Spleen (tissue), 7 donors: ENCODE results near the gene MAGI2.

Source experiments
- POLR2A ChIP-seq, 3 donors: fragments of 450-650 bp; IDR thresholded peaks; one replicate each; pipeline ENCODE4 v1.5.1; 2017; ENCODE audit warnings: antibody characterized with exemption in 3 of 3, mild to moderate bottlenecking in 1 of 3
- POLR2AphosphoS5 ChIP-seq, 3 donors: sonication (generic); formaldehyde crosslinking; IDR thresholded peaks; one replicate each; pipeline ENCODE4 v1.5.1; 2017; ENCODE audit warnings: antibody characterized with exemption in 3 of 3
- TF ChIP-seq, protein P1 (sequence below), 11 experiments: fragments of 200-600 bp in 7 of 11; fragments of 450-650 bp in 4 of 11; sonication (generic) in 4 of 11; IDR thresholded peaks in 8 of 11; conservative IDR thresholded peaks in 3 of 11; 1 replicate in 7 of 11; 2 replicates in 4 of 11; pipeline versions ENCODE4 v1.4.0 to v1.8.0; 2016 to 2021; ENCODE audit warnings: antibody characterized with exemption in 11 of 11, inconsistent platforms in 4 of 11, mild to moderate bottlenecking in 1 of 11
- donor health status: DM: no; HTN: no; CAD: no; lungs with moderate emphysema.
- donor health status: DM: no; HTN: no; CAD: no.
- donor health status: DM: no; HTN: no; CAD: no.

DNA sequence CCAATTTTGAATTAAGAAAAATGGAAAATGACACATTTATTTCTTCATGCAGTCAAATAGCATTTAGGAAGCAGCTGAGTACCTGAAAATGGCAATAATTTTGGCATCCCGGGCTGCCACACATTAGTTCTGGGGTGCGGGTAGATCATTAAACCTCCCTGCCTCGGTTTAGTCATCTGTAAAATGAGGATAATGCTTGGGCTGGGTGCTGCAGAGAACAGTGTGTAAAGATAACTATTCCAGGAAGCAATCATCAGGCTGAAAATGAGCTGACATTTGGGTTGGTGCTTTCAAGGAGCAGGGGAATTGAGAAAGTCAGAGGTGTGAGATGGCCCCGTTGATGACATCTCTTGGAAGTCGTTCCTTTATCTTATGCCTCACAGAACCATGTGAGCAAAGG, 887.7 kb downstream of the MAGI2 start:
- TF ChIP-seq, protein P1, sequence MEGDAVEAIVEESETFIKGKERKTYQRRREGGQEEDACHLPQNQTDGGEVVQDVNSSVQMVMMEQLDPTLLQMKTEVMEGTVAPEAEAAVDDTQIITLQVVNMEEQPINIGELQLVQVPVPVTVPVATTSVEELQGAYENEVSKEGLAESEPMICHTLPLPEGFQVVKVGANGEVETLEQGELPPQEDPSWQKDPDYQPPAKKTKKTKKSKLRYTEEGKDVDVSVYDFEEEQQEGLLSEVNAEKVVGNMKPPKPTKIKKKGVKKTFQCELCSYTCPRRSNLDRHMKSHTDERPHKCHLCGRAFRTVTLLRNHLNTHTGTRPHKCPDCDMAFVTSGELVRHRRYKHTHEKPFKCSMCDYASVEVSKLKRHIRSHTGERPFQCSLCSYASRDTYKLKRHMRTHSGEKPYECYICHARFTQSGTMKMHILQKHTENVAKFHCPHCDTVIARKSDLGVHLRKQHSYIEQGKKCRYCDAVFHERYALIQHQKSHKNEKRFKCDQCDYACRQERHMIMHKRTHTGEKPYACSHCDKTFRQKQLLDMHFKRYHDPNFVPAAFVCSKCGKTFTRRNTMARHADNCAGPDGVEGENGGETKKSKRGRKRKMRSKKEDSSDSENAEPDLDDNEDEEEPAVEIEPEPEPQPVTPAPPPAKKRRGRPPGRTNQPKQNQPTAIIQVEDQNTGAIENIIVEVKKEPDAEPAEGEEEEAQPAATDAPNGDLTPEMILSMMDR (IDR thresholded peaks at IDR 0.05 in 8 of 11, conservative IDR thresholded peaks at IDR 0.05 in 3 of 11): no peak
- TF ChIP-seq POLR2AphosphoS5 (IDR thresholded peaks at IDR 0.05) (no peak), POLR2A (IDR thresholded peaks at IDR 0.05) (no peak)
